Activated T-helper 2 cell treated with anti-CD3 and anti-CD28 coated beads, Interferon-gamma antibody, Interleukin-2, Interleukin-4, amounts not matched to agents 10 μg/mL and 5 μg/mL and 100 μg/mL, durations not matched to agents 14 hours and 24 hours and 36 hours (primary cell): ENCODE data around the gene ZNF626. TPM values are rescaled to one million over a fixed set of nuclear protein-coding genes. Genes with fewer than 3 reads are reported as not detected.
"Not testable (repeated sequence)": the region's sequence is repeated elsewhere in the genome, so short reads cannot be mapped to it uniquely, and the experiment has no call there.

Experiments
- DNase-seq: peaks from one replicate; pipeline ENCODE4 v3.0.0; 2021; ENCODE audit warnings: low spot score
- H3K27ac Mint-ChIP-seq: one replicate; pipeline ENCODE4 v1.8.0; 2021; ENCODE audit warnings: mixed read lengths
- H3K27me3 Mint-ChIP-seq: one replicate; pipeline ENCODE4 v1.8.0; 2021; ENCODE audit warnings: low read depth, mixed read lengths
- H3K36me3 Mint-ChIP-seq: one replicate; pipeline ENCODE4 v1.8.0; 2021; ENCODE audit warnings: low read depth, mixed read lengths
- H3K4me1 Mint-ChIP-seq: one replicate; pipeline ENCODE4 v1.8.0; 2021; ENCODE audit warnings: low read depth, mixed read lengths
- H3K4me3 Mint-ChIP-seq: one replicate; pipeline ENCODE4 v1.8.0; 2021; ENCODE audit warnings: low read depth, mild to moderate bottlenecking, moderate library complexity, mixed read lengths
- H3K9me3 Mint-ChIP-seq: one replicate; pipeline ENCODE4 v1.8.0; 2021; ENCODE audit warnings: mixed read lengths
- intact Hi-C: fragments of 100-400 bp; cut with micrococcal nuclease; formaldehyde crosslinking; loops from one replicate; pipeline ENCODE4 v1.15.1; 2023
- total RNA-seq: library from RNA; stranded (reverse); gene quantifications from 2 replicates; pipeline ENCODE4 v1.2.3, GENCODE V29; 2022

Gene ZNF626
- 1.3 and 2.1 TPM in 2 replicates for total RNA-seq

DNA sequence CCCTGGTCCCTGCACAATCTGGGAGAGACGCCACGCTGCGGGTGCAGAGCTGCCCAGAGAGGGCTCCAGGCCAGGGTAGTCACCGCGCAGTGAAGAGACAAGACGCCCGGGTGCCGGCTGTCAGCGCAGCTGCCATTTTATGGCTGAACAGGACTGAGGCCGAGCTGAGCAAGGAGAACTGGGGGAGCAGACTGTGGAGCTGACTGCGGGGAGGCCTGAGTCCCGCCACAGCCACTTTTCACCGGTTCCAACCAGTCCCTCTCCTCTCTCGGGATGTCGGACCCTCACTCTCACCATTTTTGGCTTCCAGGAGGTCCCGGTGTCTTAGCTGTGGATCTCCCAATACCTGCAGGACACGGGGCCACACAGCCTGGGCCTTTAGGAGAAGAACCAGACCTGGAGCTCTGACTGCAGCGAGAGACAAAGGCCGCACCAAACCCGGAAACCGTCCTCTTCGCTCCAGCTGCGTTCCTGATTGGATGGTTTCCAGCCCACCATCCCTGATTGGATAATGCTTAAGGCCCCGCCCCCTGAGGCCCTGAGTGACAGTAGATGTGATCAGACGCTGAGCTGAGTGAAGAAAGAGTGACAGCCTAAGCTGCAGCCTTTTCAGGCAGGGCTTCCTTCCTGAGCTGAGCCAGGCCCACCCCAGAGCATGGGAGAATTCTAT lies at the start of gene ZNF626:
TSS of gene ZNF626 (minus strand) at position 422 of the 670 bp plus-strand sequence. CDS start at position 297, 125 bp downstream.
- H3K27me3 Mint-ChIP-seq, result no peaks in the 10 kb centered on the region
- peaks cover 49% of the 10 kb centered on the region for H3K9me3 Mint-ChIP-seq
- intact Hi-C loops, result loop anchor here (2.0 kb wide), 1 partner anchor 116 kb away; the partner anchor contains the start of gene ZNF66
- H3K4me1 Mint-ChIP-seq, result no peaks in the 10 kb centered on the region
- peak within 1 kb of the TSS; percentile 84 for H3K4me3 Mint-ChIP-seq
- peak; percentile 68 for DNase-seq
- peak within 1 kb of the TSS; percentile 79 for H3K27ac Mint-ChIP-seq
- peaks cover 32% of the 10 kb centered on the region for H3K36me3 Mint-ChIP-seq

DNA sequence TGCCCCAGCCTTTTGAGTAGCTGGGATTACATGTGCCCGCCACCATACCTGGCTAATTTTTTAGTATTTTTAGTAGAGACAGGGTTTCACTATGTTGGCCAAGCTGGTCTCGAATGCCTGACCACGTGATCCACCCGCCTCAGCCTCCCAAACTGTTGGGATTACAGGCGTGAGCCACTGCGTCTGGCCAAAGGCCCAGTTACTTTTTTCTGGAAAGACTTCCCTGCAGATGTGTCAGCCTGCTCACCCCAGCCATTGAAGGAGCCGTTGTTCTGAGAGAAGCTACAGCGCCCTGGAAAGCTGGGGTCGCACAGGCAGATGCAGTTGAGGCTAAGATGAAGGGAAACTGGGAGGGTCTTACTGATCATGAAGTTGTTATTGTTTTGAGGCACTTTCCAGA lies 7.9 kb upstream of the ZNF626 start:
- Mint-ChIP-seq H3K4me1 (no peaks in the 10 kb centered on the region), H3K4me3 (no peak overlapping the region), H3K27me3 (no peaks in the 10 kb centered on the region), H3K27ac (no peak overlapping the region), H3K9me3 (peaks cover 42% of the 10 kb centered on the region), H3K36me3 (no peaks in the 10 kb centered on the region)
- no peak for DNase-seq
- intact Hi-C loops, result no loop called here

DNA sequence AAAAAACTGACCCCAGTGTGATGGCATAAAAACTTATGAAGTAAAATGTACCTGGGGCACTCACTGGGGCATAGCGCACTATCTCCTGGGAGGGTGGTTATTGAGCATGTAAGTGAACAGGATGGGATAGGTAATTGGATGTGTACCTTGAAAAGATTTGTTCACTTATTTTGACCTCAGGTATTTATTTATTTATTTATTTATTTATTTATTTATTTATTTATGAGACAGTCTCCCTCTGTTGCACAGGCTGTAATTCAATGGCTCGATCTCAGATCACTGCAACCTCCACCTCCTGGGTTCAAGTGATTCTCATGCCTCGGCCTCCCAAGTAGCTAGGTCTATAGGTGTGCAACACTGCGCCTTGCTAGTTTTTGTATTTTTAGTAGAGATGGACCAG lies 5.9 kb upstream of the ZNF626 start:
- H3K27me3 Mint-ChIP-seq, result no peaks in the 10 kb centered on the region
- DNase-seq, result no peak
- no peak overlapping the region for H3K27ac Mint-ChIP-seq
- H3K4me3 Mint-ChIP-seq, result no peak overlapping the region
- intact Hi-C loops, result no loop called here
- no peaks in the 10 kb centered on the region for H3K4me1 Mint-ChIP-seq
- H3K36me3 Mint-ChIP-seq, result no peaks in the 10 kb centered on the region
- H3K9me3 Mint-ChIP-seq, result peaks cover 50% of the 10 kb centered on the region

DNA sequence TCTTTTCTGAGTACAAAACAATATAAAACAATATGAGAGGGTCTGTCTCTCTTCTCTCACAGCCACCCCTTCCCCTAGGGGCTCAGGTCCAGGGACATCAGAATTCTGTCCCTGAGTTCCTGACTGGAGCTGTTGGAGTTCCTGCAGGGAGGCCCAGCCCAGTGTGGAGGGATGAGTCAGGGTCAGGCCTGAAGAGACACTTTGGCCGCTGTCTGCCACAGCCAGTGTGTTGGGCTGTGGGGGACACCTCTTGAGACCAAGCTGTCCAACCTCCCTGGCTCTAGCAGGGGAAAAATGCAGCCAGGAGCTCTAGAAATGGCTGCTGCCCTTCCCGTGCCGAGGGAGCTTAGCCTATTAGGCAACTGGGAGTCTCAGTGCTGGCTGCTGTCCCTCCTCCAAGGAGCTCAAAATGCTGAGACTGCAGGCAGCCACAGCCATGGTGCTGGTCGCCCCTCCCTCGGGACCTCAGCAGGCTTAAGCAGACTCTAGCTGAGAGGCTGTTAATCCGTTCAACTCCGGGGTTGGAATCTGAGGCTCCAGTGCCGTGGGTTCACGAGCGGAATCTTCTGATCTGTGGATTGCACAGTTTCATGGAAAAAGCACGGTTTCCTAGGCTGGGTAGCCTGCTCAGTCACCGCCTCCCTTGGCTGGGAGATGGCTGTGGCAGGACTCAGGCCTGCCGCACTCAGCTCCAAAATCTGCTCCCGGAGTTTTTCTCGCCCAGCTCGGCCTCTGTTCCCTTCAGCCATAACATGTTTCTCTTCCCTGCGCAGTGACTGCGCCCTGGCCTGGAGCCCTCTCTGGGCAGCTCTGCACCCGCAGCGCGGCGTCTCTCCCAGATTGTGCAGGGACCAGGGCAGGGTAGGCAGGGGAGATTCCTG lies 3.8 kb upstream of the ZNF626 start:
- H3K27me3 Mint-ChIP-seq, result no peaks in the 10 kb centered on the region
- peaks cover 6% of the 10 kb centered on the region for H3K36me3 Mint-ChIP-seq
- H3K4me1 Mint-ChIP-seq, result no peaks in the 10 kb centered on the region
- DNase-seq, result no peak
- intact Hi-C loops, result no loop called here
- H3K9me3 Mint-ChIP-seq, result peaks cover 37% of the 10 kb centered on the region
- no peak overlapping the region for H3K4me3 Mint-ChIP-seq
- no peak overlapping the region for H3K27ac Mint-ChIP-seq

DNA sequence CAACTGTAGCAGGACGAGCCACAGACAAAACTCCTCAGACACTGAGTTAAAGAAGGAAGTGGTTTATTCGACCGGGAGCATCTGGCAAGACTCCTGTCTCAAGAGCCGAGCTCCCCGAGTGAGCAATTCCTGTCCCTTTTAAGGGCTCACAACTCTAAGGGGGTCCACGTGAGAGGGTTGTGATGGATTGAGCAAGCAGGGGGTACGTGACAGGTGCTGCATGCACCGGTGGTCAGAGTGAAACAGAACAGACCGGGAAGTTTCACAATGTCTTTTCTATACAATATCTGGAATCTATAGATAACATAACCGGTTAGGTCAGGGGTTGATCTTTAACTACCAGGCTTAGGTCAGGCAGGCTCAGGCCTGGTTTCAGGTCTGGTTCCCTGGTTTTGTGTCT lies 3.1 kb upstream of the ZNF626 start:
- intact Hi-C loops, H3K27me3 Mint-ChIP-seq, H3K27ac Mint-ChIP-seq, H3K36me3 Mint-ChIP-seq, H3K4me1 Mint-ChIP-seq, H3K4me3 Mint-ChIP-seq, DNase-seq: not testable (repeated sequence)
- H3K9me3 Mint-ChIP-seq, result peaks cover 34% of the 10 kb centered on the region

DNA sequence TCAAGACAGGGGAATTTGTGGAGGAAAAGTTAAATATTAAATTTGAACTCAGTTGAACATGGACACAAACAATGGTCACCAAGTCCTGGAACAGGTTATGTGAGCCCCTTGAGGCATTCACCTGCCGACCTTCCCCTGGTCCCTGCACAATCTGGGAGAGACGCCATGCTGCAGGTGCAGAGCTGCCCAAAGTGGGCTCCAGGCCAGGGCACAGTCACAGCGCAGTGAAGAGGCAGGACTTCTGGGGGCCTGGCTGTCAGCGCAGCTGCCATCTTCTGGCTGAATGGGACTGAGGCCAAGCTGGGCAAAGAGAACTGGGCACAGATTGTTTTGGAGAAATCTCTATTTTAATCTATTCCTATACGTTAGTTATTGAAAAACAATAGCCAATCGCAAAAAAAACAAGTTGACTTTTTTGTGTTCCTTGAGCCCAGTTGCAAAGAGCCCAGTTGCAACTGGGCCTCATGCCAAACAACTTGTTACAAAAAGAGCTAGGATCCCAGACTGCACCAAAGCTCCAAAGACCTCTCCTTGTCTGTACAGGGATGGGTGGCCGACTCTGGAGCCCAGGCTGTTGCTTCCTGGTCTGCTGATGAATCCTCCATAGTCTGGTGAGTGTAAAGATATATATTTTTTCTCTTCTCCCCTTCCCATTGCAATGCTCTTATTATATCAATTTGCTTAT lies 1.2 kb upstream of the ZNF626 start:
- peaks cover 22% of the 10 kb centered on the region for H3K36me3 Mint-ChIP-seq
- no peak overlapping the region for H3K27ac Mint-ChIP-seq
- no peak for DNase-seq
- H3K9me3 Mint-ChIP-seq, result peaks cover 45% of the 10 kb centered on the region
- intact Hi-C loops, result no loop called here
- no peak overlapping the region for H3K4me3 Mint-ChIP-seq
- no peaks in the 10 kb centered on the region for H3K4me1 Mint-ChIP-seq
- H3K27me3 Mint-ChIP-seq, result no peaks in the 10 kb centered on the region

DNA sequence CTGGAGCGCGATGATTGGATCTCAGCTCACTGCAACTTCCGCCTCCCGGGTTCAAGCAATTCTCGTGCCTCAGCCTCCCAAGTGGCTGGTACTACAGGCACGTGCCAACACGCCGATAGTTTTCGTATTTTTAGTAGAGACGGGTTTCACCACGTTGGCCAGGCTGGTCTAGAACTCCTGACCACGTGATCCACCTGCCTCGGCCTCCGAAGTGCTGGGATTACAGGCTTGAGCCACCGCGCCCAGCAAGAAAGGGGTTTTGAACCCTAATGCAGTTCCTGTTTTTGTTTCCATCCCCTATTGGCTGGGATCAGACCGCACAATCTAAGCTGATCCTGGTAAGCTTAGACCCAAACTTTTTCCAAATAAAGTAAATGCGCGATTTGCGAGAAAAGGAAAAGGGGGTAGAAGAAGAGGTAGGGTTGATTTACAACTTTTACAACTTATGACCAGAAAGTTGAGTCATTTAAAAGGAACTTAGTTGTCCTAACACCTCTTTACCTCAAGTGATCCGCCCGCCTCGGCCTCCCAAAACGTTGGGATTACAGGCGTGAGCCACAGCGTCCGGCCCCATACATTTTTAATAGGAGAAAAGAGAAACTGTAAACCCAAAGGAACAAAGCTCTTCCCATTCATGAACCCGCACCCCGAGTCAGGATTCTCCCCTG lies 764 bp downstream of the ZNF626 start:
- Mint-ChIP-seq H3K27me3 (no peaks in the 10 kb centered on the region), H3K9me3 (peaks cover 56% of the 10 kb centered on the region), H3K27ac (no peak overlapping the region), H3K4me3 (peak overlapping the region; percentile 84), H3K4me1 (no peaks in the 10 kb centered on the region), H3K36me3 (peaks cover 38% of the 10 kb centered on the region)
- DNase-seq, result no peak
- intact Hi-C loops, result loop anchor here (2.0 kb wide), 1 partner anchor 116 kb away; the partner anchor contains the start of gene ZNF66

DNA sequence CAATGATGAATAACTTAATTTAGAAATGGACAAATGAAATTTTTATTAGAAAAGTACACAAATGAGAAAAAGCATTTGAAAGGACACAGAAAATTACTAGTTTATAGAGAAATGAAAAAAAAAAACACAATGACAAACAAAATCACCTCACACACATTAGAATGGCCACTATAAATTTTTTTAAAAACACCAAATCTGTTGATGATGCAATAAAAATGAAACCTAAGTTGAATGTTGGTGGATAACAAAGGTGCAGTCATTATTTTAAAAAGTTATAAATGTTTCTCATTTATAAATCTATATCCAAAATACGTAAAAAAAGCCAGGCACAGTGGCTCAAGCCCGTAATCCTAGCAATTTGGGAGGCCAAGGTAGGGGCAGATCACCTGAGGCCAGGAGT lies 20.8 kb downstream of the ZNF626 start:
- Mint-ChIP-seq H3K27ac (no peak overlapping the region), H3K36me3 (peaks cover 33% of the 10 kb centered on the region), H3K9me3 (peaks cover 36% of the 10 kb centered on the region), H3K4me3 (no peak overlapping the region), H3K27me3 (no peaks in the 10 kb centered on the region), H3K4me1 (no peaks in the 10 kb centered on the region)
- DNase-seq, result no peak
- intact Hi-C loops, result no loop called here

DNA sequence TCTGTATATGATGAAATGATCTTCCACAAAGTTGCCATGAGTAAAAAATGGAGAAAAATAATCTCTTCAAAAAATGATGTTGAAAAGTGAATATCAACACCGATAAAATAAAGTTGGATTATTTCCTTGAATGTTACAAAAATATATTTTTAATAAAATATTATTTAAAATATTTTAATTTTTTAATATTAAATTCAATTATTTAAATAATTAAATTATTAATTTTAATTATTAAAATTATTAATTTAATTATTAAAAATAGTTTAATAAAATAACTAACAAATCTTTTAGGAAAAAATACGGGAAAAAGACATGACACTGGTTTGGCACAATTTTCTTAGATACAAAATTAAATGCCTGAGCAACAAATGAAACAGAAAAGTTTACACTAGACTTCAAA lies 21.3 kb downstream of the ZNF626 start:
- peaks cover 28% of the 10 kb centered on the region for H3K36me3 Mint-ChIP-seq
- no peaks in the 10 kb centered on the region for H3K4me1 Mint-ChIP-seq

DNA sequence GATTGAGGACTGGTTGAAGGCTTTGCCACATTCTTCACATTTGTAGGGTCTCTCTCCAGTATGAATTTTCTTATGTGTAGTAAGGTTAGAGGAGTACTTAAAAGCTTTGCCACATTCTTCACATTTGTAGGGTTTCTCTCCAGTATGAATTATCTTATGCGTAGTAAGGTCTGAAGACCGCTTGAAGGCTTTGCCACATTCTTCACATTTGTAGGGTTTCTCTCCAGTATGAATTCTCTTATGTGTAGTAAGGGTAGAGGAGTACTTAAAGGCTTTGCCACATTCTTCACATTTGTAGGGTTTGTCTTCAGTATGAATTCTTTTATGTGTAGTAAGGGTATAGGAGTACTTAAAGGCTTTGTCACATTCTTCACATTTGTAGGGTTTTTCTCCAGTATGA lies 36.8 kb downstream of the ZNF626 start:
- intact Hi-C loops, H3K27ac Mint-ChIP-seq, DNase-seq, H3K4me3 Mint-ChIP-seq, H3K4me1 Mint-ChIP-seq, H3K27me3 Mint-ChIP-seq, H3K36me3 Mint-ChIP-seq: not testable (repeated sequence)
- peaks cover 39% of the 10 kb centered on the region for H3K9me3 Mint-ChIP-seq

More for the DNA sequence above, 21.3 kb downstream of the ZNF626 start:
- no peak for DNase-seq
- Mint-ChIP-seq H3K4me3 (no peak overlapping the region), H3K27ac (no peak overlapping the region), H3K27me3 (no peaks in the 10 kb centered on the region), H3K9me3 (peaks cover 31% of the 10 kb centered on the region)
- intact Hi-C loops, result no loop called here

DNA sequence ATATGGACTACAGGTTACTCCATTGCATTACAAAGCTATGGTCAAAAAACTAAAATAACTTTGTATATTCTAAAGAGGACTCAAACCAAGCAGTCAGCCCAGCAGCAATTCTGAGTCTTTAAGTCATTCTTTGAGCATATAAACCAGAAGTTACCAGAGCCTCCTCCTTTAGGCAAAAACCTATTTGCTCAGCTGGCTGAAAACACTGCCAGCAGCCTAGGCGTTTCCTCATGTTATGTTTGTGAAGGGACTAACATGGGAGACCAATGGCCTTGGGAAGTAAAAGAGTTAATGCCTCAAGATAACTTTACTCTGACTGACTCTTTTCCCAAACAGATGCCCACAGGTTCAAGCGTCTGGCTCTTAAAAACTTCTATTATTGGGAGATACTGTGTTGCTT lies 45.3 kb downstream of the ZNF626 start:
- H3K4me1 Mint-ChIP-seq, result no peaks in the 10 kb centered on the region
- H3K4me3 Mint-ChIP-seq, result no peak overlapping the region
- H3K27me3 Mint-ChIP-seq, result no peaks in the 10 kb centered on the region
- H3K9me3 Mint-ChIP-seq, result peaks cover 63% of the 10 kb centered on the region
- no peak overlapping the region for H3K27ac Mint-ChIP-seq
- no peak for DNase-seq
- no peaks in the 10 kb centered on the region for H3K36me3 Mint-ChIP-seq
- intact Hi-C loops, result no loop called here

DNA sequence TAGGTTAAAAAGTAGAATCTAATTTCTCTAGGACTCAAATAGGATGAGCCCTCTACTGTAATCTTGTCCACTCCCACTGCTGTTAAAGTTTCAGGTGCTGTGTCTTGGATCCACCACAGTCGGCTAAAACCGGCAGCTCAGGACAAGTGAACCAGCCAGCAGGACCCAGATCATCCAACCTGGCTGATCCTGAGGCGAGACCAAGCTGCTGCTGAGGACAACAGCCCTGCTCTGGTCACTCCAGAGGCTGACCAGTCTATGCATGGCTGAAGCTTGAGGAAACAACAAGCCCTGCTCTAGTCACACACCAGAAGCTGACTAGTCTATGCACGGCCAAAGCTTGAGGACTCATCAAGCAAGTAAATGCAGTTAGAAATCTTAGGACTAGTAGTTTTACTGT lies 46.4 kb downstream of the ZNF626 start:
- H3K4me3 Mint-ChIP-seq, intact Hi-C loops, DNase-seq, H3K36me3 Mint-ChIP-seq, H3K27me3 Mint-ChIP-seq, H3K4me1 Mint-ChIP-seq, H3K27ac Mint-ChIP-seq: not testable (repeated sequence)
- H3K9me3 Mint-ChIP-seq, result peaks cover 72% of the 10 kb centered on the region
